H1 (cell line): ENCODE data around the gene NOG. TPM values are rescaled to one million over a fixed set of nuclear protein-coding genes. Genes with fewer than 3 reads are reported as not detected.

Experiments
- BCL11A ChIP-seq, 2 experiments: IDR thresholded peaks; one replicate each; pipeline ENCODE4 v1.6.1; 2011; ENCODE audit warnings: low read depth in 2 of 2, low read length in 2 of 2, mild to moderate bottlenecking in 2 of 2
- polyA plus RNA-seq, 7 experiments: library from polyadenylated mRNA; depleted of rRNA in 3 of 7; stranded (reverse) in 5 of 7; unstranded in 2 of 7; fragments of >200 nt in 5 of 7; fragments of 200-250 nt in 2 of 7; gene quantifications; 1 replicate in 5 of 7; 2 replicates in 1 of 7; 4 replicates in 1 of 7; pipeline versions ENCODE4 v1.2.1 to v1.2.3, GENCODE V29; 2011 to 2013; ENCODE audit warnings: missing spikeins in 2 of 7, mixed read lengths in 2 of 7
- total RNA-seq: library from RNA; stranded (reverse); fragmentation: NEBNext Ultra II Directional; extraction: Animal tissue kit (Norgen Biotek cat#: 25700); gene quantifications from 2 replicates; pipeline ENCODE4 v1.2.1, GENCODE V29; 2021

Gene NOG
- total and polyA plus RNA-seq, 2 of the 8 experiments (the other 6 are each of a cell fraction or from before 2014, with no cell fraction given) = 0.35 TPM

DNA sequence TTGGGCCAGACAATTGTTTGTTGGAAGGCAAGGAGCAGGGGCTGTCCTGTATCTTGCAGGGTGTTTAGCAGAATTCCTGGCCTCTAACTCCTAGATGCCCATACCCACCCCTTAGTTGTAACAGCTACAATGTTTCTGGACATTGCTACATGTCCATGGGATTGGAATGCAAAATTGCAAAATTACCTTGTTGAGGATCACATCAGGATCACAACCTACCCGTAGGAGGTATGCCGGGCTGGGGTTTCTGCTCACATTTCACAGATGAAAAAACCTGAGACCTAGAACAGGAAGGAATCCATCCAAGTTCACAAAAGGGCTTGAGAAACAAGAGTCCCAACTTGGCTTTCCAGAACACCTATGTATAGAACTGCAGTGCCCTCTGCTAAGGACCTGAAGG, 22.7 kb downstream of the NOG start (continued):
- no peak for TF ChIP-seq BCL11A (IDR thresholded peaks at IDR 0.05; ENCODE audit: low read depth in 2 of 2, low read length in 2 of 2)
